Uterus (tissue), 2 donors: ENCODE measurements around the gene TTC1.

ENCODE experiments used
- CTCF ChIP-seq, 4 experiments: fragments of 200-600 bp in 2 of 4; fragments of 450-650 bp in 2 of 4; sonication (generic) in 2 of 4; IDR thresholded peaks; one replicate each; pipeline ENCODE4 v1.5.1; 2016 to 2019; ENCODE audit warnings: antibody characterized with exemption in 4 of 4, mild to moderate bottlenecking in 2 of 4, moderate library complexity in 1 of 4
- POLR2A ChIP-seq, 2 donors: fragments of 450-650 bp; IDR thresholded peaks; one replicate each; pipeline ENCODE4 v1.6.1; 2016; ENCODE audit warnings: antibody characterized with exemption in 2 of 2, mild to moderate bottlenecking in 1 of 2, moderate library complexity in 1 of 2

GRCh38 chr5:159995907-159996306, 13.0 kb upstream of the TTC1 start:
- TF ChIP-seq POLR2A (IDR thresholded peaks at IDR 0.05) (no peak), CTCF (IDR thresholded peaks at IDR 0.05) (no peak)
